MM.1S (cell line): ENCODE data around the gene SUCLA2.

Source experiments
- DNase-seq: peaks from one replicate; pipeline ENCODE4 v3.0.0-alpha.2; 2015
- H2AFZ ChIP-seq: fragments of 300-600 bp; sonication (generic); 2 replicates; pipeline ENCODE4 v1.6.0; 2016; ENCODE audit warnings: antibody characterized with exemption, low read length
- H3F3A ChIP-seq: fragments of 300-600 bp; sonication (generic); 2 replicates; pipeline ENCODE4 v1.6.1; 2016; ENCODE audit warnings: mild to moderate bottlenecking, antibody characterized with exemption, low read length, moderate library complexity, mixed read lengths; ENCODE audit not compliant: insufficient read depth
- H3K27ac ChIP-seq: fragments of 300-600 bp; sonication (generic); 2 replicates; pipeline ENCODE4 v1.5.1; 2016; ENCODE audit warnings: mild to moderate bottlenecking, low read length
- H3K27me3 ChIP-seq: fragments of 300-600 bp; sonication (generic); replicated peaks from 2 replicates; pipeline ENCODE4 v1.6.0; 2016; ENCODE audit warnings: low read length; ENCODE audit not compliant: insufficient read depth
- H3K36me3 ChIP-seq: fragments of 300-600 bp; sonication (generic); replicated peaks from 2 replicates; pipeline ENCODE4 v1.6.1; 2016; ENCODE audit warnings: mild to moderate bottlenecking, low read length, mixed read lengths; ENCODE audit not compliant: insufficient read depth
- H3K4me1 ChIP-seq: fragments of 300-600 bp; sonication (generic); 2 replicates; pipeline ENCODE4 v1.6.1; 2016; ENCODE audit warnings: low read length, mixed read lengths
- H3K4me2 ChIP-seq: fragments of 300-600 bp; sonication (generic); 2 replicates; pipeline ENCODE4 v1.6.0; 2016; ENCODE audit warnings: low read depth, low read length
- H3K4me3 ChIP-seq: fragments of 300-600 bp; sonication (generic); 2 replicates; pipeline ENCODE4 v1.5.1; 2016; ENCODE audit warnings: low read length, mixed read lengths
- H3K79me2 ChIP-seq: fragments of 300-600 bp; sonication (generic); 2 replicates; pipeline ENCODE4 v1.6.1; 2016; ENCODE audit warnings: mixed run types, low read length, mixed read lengths
- H3K9ac ChIP-seq: fragments of 300-600 bp; sonication (generic); 2 replicates; pipeline ENCODE4 v1.6.1; 2016; ENCODE audit warnings: low read length, mixed read lengths
- H3K9me2 ChIP-seq: fragments of 300-600 bp; sonication (generic); replicated peaks from 2 replicates; pipeline ENCODE4 v1.6.1; 2016; ENCODE audit warnings: mild to moderate bottlenecking, low read length, mixed read lengths; ENCODE audit not compliant: insufficient read depth
- H3K9me3 ChIP-seq: fragments of 300-600 bp; sonication (generic); replicated peaks from 2 replicates; pipeline ENCODE4 v1.6.1; 2016; ENCODE audit warnings: mild to moderate bottlenecking, low read length, mixed read lengths; ENCODE audit not compliant: insufficient read depth
- H4K20me1 ChIP-seq: fragments of 300-600 bp; sonication (generic); 2 replicates; pipeline ENCODE4 v1.6.1; 2016; ENCODE audit warnings: mild to moderate bottlenecking, low read length, moderate library complexity, mixed read lengths; ENCODE audit not compliant: insufficient read depth
- EZH2 ChIP-seq: fragments of 300-600 bp; sonication (generic); optimal IDR thresholded peaks from 2 replicates; pipeline ENCODE3; 2017; ENCODE audit warnings: low read depth, mild to moderate bottlenecking, antibody characterized with exemption, low read length, mixed read lengths
- EZH2phosphoT487 ChIP-seq: fragments of 300-600 bp; sonication (generic); IDR thresholded peaks from 2 replicates; pipeline ENCODE4 v1.6.1; 2018; ENCODE audit warnings: antibody characterized with exemption, low read length
- TF ChIP-seq, protein P1 (sequence below): fragments of 300-600 bp; sonication (generic); IDR thresholded peaks from 2 replicates; pipeline ENCODE4 v1.5.1; 2016; ENCODE audit warnings: antibody characterized with exemption, low read length, mixed read lengths

Gene SUCLA2

GRCh38 chr13:47929156-47929555 lies 71.9 kb downstream of the SUCLA2 start:
- Histone ChIP-seq H3K9me3 (no peaks in the 10 kb centered on the region), H3K36me3 (no peaks in the 10 kb centered on the region), H3K4me1 (no peaks in the 10 kb centered on the region), H2AFZ (no peak overlapping the region), H3F3A (no peaks in the 10 kb centered on the region), H3K79me2 (no peaks in the 10 kb centered on the region), H3K27me3 (no peaks in the 10 kb centered on the region), H4K20me1 (no peaks in the 10 kb centered on the region), H3K4me3 (no peak overlapping the region), H3K4me2 (no peak overlapping the region), H3K9me2 (no peaks in the 10 kb centered on the region), H3K9ac (no peak overlapping the region), H3K27ac (no peak overlapping the region)
- no peak for TF ChIP-seq EZH2phosphoT487
- TF ChIP-seq EZH2, result no peak
- TF ChIP-seq, protein P1, sequence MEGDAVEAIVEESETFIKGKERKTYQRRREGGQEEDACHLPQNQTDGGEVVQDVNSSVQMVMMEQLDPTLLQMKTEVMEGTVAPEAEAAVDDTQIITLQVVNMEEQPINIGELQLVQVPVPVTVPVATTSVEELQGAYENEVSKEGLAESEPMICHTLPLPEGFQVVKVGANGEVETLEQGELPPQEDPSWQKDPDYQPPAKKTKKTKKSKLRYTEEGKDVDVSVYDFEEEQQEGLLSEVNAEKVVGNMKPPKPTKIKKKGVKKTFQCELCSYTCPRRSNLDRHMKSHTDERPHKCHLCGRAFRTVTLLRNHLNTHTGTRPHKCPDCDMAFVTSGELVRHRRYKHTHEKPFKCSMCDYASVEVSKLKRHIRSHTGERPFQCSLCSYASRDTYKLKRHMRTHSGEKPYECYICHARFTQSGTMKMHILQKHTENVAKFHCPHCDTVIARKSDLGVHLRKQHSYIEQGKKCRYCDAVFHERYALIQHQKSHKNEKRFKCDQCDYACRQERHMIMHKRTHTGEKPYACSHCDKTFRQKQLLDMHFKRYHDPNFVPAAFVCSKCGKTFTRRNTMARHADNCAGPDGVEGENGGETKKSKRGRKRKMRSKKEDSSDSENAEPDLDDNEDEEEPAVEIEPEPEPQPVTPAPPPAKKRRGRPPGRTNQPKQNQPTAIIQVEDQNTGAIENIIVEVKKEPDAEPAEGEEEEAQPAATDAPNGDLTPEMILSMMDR, result no peak
- DNase-seq, result no peak

DNA sequence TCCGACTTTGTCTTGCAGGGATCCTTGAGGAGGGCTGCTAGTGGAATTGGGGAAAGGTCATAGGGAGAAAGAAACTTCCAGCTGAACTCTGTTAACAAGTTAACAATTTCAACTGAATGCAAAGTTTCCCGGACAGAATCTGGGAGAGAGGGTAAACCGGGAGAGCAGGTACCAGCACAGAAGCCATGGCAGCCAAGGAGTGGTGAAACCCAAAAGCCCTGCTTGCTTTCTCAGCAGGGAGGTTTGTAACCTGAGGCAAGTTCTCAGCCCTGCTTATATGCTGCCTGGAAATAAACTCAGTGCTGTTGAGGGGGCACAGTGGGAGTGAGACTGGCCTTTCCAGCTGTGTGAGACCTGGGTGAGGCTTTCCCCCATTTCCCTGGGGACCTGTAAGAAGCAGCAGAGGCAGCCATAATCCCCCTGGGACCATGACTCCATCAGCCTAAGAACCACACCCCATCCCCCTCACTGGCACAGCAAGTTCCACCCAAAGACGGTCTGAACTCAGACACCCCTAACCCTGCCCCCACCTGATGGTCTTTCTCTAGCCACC lies 84.0 kb downstream of the SUCLA2 start:
- Histone ChIP-seq H3K9ac (no peak overlapping the region), H3K4me3 (no peak overlapping the region), H4K20me1 (no peaks in the 10 kb centered on the region), H3F3A (no peaks in the 10 kb centered on the region), H3K9me3 (no peaks in the 10 kb centered on the region), H3K4me1 (no peaks in the 10 kb centered on the region), H3K79me2 (no peaks in the 10 kb centered on the region), H3K36me3 (no peaks in the 10 kb centered on the region), H3K4me2 (no peak overlapping the region), H3K27me3 (no peaks in the 10 kb centered on the region), H3K27ac (no peak overlapping the region), H2AFZ (no peak overlapping the region), H3K9me2 (no peaks in the 10 kb centered on the region)
- TF ChIP-seq EZH2, result no peak
- TF ChIP-seq EZH2phosphoT487, result no peak
- TF ChIP-seq, protein P1, result no peak
- DNase-seq, result no peak

GRCh38 chr13:47908197-47908902 lies 92.7 kb downstream of the SUCLA2 start:
- no peak for TF ChIP-seq EZH2
- no peak for TF ChIP-seq EZH2phosphoT487
- TF ChIP-seq, protein P1, result no peak
- DNase-seq, result no peak

More at GRCh38 chr13:47908197-47908902, 92.7 kb downstream of the SUCLA2 start:
- H3K9me2 ChIP-seq, result no peaks in the 10 kb centered on the region
- no peaks in the 10 kb centered on the region for H3K9me3 ChIP-seq
- no peak overlapping the region for H3K4me3 ChIP-seq
- H3K9ac ChIP-seq, result no peak overlapping the region
- H2AFZ ChIP-seq, result no peak overlapping the region
- no peak overlapping the region for H3K4me2 ChIP-seq
- H4K20me1 ChIP-seq, result no peaks in the 10 kb centered on the region
- no peaks in the 10 kb centered on the region for H3K4me1 ChIP-seq
- H3K36me3 ChIP-seq, result no peaks in the 10 kb centered on the region
- H3K27ac ChIP-seq, result no peak overlapping the region
- no peaks in the 10 kb centered on the region for H3F3A ChIP-seq
- no peaks in the 10 kb centered on the region for H3K27me3 ChIP-seq
- no peaks in the 10 kb centered on the region for H3K79me2 ChIP-seq
